SK-N-DZ (cell line): ENCODE results near the gene ZMIZ1.
"Not testable (repeated sequence)": the region's sequence is repeated elsewhere in the genome, so short reads cannot be mapped to it uniquely, and the experiment has no call there.

Source experiments
- DNase-seq: peaks from one replicate; pipeline ENCODE4 v3.0.0-alpha.2; 2015; ENCODE audit warnings: low spot score

Gene ZMIZ1

DNA sequence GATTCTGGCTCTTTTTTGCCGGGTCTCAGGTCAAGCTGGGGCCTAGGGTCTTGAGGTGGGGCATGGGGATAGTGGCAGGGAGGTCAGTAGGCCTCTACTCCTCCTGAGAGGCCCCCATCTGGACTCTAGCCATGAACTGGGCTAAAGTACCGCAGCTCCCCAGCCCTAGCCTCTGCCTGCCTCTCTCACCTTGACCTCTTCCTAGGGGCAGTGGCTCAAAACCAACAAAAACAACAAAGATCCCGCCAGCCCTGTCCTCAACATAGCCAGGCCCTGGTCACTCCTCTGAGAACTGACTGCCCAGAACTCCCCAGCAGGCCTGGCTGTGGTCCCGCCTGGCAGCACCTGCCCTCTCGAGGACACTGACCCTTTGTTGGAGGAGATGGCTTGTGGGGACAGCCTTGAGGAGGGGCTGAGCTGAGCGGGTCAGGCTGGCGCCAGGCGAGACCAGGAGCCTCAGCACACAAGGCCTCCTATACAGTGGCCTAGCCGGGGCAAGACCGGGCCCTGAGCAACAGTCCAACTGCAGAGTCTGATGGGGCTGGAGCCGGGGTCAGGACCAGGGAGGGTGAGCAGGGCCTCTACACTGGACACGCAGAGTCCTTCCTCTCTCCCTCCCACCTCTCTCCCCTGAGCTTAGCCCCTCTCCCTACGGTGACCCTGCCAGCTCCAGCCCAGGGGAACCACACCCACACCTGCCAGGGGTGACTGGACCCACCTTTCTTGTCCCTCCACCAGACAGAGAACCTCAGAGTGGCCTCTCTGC, 266.9 kb downstream of the ZMIZ1 start:
- DNase-seq: no peak

DNA sequence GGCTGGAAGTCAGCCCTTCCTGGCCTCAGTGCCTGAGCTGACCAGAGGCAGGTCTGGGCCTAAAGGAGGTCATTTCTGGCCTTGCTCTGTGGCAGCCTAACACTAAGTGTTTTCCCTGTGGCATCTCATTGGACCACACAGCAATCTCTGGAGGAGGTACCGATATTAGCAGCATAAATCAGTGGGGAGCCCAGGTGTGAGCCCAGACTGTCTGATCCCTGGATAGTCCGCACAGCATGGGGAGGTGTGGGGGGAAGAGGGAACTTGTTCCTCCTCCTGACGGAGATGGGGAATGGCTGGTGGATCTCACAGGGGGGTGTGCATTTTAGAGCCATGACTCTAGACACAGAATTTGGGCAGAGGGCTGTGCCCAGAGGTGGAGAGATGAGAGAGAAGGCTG, 267.5 kb downstream of the ZMIZ1 start:
- DNase-seq: no peak

DNA sequence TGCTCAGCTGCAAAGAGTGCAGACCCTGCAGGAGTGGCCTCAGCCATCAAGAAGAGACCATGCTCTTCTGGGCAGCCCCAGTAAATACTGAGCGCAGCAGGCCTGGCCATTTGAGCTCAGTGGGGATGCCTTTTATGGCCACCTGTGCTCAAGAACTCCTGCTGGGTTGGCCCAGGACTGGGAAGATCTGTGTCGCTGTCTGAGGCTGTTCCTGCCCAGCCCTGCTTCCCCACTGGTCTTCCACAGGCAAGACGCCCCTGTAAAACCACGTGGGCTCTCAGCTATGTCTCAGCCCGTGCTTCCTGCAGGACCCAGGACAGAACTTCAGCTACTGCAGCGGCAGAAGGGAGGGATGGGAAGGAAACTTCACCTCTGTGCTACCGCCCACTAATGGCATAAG, 268.0 kb downstream of the ZMIZ1 start:
- peak; percentile 38 for DNase-seq

GRCh38 chr10:79337783-79338469, 269.2 kb downstream of the ZMIZ1 start:
- DNase-seq: not testable (repeated sequence)

DNA sequence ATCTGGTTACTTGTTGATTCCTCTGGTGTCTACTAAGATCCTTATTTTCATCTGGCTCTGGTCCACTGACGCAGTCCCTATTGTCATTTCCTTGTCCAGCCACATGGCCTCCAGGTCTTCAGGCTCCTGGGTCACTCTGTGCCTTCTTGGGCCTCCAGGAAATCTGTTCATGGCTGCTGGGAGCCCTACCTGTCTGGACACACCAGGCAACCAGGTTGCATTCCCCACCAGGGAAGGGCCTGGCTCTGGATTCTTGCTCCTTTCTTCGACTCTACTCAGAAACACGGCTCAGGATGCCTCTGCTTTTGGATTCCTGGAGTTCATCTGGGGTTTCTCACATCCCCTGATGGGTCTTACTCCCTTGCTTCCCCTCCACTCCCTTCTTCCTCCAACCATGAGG, 270.5 kb downstream of the ZMIZ1 start:
- DNase-seq: no peak

DNA sequence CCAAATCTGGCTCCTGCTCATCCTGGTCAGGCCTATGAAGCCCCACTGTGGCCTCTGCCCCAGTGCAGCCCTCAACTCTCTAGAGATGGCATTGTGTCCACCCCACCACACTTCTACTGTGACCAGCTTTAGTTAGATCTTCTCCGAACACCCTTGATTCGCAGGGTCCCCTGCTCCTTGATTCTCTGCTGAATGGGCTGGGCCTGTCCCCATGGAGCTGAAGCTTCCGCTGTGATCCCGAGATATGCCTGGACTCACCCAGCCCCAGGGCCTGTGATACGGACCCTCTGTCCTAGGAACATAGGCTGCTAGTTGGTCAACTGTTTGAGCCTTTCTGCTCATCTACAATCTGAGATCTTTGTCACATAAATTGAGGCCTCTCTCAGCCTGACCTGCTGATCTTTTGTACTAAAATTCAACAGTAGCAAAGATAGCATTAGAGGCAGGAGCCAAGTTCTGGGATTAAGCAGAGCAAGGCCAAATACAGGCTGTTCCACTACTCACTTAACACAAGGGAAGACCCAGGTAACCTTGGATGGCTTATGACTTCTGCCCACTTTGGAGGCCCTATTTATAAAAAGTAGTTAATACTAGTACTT, 272.0 kb downstream of the ZMIZ1 start:
- no peak for DNase-seq

GRCh38 chr10:79342295-79342761, 273.6 kb downstream of the ZMIZ1 start:
- DNase-seq: peak; percentile 95

DNA sequence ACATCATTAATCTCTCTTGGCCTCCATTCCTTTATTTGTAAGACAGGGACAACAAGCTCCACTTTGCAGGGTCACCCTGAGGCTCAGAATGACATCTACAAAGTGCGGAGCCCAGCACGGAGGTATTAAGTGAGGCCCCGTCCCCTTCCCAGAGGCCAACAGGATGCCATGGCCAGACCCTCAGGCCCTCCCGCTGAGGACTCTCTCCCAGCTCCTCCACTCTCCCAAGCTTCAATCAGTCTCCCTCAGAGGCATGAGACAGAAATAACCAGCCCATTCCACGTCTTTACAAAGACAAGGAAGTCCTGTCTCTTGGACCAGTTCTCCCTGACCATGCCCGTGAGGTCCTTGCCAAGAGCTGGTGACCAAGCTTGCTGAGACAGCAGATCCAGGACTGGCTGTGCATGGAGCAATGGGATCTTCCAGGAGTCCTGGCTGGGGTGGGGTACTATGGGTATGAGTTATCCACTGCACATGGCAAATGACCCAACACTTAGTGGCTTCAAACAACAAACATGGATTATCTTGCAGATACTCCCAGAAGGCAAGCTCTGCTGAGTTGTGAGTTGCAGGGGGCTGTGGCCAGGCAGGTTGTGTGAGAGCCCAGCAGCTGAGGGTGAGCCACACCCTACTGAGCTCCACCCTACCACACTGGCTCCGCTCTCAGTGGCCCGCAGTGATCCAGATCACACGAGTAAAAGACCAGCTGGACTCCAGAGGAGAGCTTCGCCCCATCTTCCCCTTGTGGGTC, 274.2 kb downstream of the ZMIZ1 start:
- no peak for DNase-seq

- no peak for DNase-seq
These were observed 275.9 kb downstream of the ZMIZ1 start for GRCh38 chr10:79344502-79345195.

DNA sequence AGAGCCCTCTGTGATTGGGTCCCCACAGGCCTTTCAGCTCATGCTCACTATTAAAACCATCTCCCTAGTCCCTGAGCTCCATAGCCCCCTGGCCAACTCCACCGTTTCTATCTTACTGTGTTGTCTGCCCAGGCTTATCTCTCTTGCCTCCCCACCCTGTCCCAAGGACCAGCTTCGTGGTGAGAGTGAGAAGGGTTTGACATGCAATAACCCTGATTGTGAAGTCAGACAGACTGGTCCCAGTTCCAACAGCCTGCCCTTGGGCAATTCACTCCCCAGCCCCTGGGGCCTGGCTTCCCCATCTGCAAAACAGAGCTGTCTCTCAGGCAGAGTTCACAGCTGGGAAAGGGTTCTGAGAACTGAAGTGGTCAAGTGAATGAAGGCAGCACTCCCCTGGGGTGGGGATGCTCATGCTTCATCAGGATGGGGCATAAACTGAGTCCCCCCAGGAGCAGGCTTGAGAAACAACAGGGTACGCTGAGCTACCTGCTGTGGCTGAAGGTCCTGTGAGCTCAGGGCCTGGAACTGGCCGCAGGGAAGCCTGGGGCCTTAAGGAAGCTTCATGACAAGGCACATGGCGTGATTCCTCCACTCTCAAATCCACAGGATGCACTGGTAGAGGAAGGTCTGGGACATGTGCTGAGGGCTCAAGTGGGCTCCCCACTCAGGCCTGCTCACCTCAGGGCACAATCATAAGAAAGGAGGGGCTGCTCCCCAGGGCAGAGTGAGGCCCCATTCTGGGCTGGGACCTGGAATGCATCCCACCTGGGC, 276.7 kb downstream of the ZMIZ1 start:
- DNase-seq: no peak

DNA sequence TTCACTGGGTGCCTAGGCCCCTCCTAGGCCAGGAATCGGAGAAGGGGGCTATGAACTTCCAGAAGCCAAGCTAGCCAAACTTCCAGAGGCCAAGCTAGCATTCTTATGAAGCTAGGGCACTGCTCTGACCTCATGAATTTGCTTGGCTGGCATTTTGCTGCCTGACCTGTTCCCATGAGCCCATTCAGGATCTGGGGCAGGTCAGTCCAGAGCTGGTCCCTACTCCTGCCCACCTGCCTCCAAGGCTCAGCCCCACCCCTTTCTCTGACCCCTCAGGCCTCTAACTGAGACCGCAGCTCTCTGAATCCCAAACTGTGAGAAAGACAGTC, 277.2 kb downstream of the ZMIZ1 start:
- no peak for DNase-seq

DNA sequence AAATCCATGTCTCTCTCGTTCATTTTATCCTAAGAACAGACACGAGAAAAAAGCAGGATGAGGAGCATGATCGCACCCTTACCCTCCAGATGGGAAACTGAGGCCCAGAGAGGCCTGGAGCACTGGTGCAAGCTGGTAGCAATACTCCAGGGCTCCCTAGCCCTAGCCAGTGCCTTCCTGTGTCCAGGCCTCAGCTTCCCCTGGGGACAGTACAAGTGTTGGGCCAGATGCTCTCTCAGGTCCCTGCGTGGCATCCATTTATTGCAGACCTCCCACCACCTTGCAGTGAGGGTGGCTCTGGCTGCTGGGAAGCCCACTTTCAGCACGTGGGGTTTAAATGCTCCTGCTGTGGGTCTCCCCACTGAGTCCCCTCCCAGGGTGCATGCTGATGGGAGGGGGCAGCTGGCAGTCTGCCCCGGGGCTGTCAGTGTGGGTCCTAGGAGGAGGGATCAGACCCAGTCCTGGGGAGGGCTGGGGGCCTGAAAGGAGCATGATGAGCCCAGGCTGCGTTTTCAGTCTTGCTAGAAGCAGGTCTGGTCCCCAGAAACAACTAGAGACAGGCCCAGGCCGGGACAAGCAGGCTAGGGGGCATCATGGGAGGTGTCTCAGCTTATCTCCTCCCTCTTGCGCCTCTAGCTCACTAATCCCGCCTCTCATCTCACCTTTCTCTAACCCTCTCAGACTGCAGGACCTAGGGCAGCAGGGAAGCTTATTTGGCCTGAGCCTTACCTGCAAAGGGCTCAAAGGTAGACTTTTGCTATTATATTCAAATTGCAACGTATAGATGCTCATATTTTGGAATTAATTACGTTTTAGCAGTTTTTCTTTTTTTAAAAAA, 277.8 kb downstream of the ZMIZ1 start:
- DNase-seq: peak; percentile 69

GRCh38 chr10:79347226-79347893, 278.6 kb downstream of the ZMIZ1 start, which contains the start of gene PPIF:
PPIF (plus strand) TSS chr10:79347469; CDS start chr10:79347549, 80 bp downstream.
- DNase-seq: peak; percentile 87

DNA sequence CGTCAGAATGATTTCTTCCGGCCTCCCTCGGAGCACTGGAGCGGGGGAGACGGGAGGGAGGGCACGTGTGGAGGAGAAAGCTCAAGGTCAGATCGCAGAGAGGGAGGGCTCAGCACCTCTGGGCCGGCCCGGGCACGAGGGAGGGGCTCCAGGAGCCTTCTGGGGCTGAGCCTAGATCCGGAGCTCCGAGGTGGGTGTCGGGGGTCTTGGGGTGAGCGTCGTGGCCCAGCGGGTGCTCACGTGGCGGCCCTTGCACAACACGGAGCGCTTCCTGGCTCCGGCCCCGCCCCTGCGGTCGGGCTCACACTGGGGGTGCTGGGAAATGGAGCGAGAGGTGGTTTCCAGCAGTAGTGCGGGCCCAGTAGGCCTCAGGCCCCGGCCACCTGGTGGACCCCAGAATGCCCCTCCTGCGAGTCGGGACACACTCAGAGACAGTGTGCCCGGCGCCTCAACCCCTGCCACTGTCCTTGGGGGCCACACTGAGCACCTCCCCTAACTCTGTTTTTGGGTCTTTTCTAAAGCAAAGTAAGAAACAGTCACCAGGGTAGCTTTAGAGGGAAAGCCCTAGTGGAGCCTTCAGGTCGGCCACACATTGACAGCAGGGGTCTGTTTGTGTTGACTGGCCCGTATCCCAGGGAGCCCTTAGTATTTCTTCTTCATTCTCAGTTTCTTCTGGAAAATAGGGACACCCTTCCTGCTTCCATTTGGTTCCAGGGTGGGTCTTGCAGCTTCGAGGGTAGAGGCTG, 279.3 kb downstream of the ZMIZ1 start:
- no peak for DNase-seq

DNA sequence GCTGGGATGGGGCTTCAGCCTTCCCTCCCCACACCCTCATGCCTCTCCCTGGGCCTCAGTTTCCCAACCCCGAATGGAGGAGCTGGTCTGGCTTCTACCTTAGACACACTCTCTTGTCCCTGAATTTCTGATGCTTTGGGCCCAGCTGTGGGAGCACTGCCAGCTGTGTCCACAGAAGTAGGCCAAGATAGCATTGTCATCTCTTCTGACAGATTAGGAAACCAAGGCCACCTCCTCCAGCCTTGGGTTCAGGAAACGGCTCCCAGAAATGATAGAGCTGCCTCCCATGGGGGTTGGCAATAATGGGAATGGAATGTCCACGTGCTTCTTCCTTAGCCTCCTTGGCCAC, 279.8 kb downstream of the ZMIZ1 start:
- DNase-seq: no peak

DNA sequence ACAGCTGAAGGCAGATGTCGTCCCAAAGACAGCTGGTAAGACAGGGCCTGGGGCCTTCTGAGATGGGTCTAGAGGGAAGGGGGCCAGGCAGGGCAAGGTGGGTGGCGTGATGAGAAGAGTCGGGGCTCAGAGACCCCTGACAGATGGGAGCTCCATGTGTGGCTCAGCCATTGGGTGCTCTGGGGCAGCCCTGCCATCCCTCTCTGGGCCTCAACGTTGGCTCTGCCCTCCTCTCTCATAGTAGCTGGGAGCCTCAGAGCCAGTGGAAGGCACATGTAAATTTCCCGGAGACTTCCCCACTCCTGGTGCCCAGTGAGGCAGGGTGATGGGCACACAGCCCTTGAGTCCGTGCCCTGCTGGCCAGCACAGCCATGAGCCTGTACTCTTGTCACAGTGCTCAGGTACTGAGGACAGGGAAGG, 280.3 kb downstream of the ZMIZ1 start:
- DNase-seq: no peak

DNA sequence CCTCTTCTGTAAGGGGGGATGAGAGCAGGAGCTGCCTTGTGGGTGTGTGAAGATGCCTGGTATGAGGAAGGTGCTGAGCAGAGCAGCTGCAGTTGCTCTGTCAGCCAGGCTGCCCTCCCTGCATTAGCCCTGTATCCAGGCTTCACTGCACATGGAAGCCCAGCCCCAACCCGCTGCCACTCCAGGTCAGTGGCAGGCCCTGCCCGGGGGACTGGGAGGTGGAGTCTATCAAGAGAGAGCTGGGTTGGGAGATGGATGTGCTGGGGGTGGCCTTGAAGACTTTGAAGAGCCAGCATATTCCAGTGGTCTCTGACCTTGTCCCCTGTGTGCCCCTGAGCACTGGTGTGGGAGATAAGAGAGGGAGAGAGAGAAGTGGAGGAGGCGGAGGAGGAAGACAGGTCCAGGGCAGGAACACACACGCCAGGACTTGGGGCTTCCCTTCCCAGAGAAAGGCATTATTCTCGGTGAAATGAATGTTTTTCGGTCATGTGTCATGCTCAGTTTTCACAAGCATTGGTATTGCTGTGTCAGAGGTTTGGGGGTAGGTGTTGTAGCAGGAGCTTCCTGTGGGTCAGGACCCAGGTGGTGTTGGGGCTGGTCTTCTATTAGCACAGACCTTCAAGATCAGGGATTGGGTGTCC, 281.1 kb downstream of the ZMIZ1 start:
- DNase-seq: no peak
